ENCODE results near the gene SSR2. TPM values are rescaled to one million over a fixed set of nuclear protein-coding genes. Genes with fewer than 3 reads are reported as not detected.

The SSR2 gene
- total RNA-seq, 2 experiments from 2014 or later = 143 to 197 TPM

GRCh38 chr1:155961937-155962336 lies 58.8 kb downstream of the SSR2 start:
- DNase-seq = peak; percentile 39
- intact Hi-C loops (cut with DNase I, micrococcal nuclease) = no loop called here
- H3K27ac Mint-ChIP-seq = peak overlapping the region; percentile 77

DNA sequence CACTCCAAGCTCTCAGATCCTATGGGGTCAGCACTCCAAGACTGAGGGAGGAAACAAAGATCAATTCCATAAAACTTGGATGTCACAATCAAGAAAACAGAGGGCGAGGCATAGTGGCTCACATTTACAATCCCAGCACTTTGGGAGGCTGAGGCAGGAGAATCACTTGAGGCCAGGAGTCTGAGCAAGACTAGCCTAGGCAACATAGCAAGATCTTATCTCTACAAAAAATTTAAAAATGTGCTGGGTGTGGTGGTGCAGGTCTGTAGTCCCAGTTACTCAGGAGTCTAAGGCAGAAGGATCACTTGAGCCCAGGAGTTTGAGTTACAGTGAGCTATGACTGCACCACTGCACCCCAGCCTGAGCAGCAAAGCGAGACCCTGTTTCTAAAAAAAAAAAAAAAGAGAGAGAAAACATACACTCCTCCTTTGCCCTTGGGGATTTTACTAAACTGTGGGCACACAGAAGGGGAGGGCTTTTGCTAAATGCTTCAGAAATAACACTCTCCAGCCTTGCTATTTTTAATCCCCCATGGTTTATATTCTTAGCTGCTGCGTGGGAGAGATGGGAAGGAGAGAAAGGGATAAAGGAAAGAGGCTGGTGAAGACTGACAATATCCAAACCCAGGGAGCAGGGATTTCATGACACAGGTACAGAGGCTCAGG lies 60.5 kb downstream of the SSR2 start:
- no peaks in the 10 kb centered on the region for H3K27me3 Mint-ChIP-seq
- H3K36me3 Mint-ChIP-seq (ENCODE audit: low read depth) = peaks cover 62% of the 10 kb centered on the region
- intact Hi-C loops (cut with DNase I, micrococcal nuclease) = no loop called here
- H3K4me3 Mint-ChIP-seq = no peak overlapping the region
- no peaks in the 10 kb centered on the region for H3K9me3 Mint-ChIP-seq (ENCODE audit: low read depth)
- ATAC-seq (no peak), DNase-seq (no peak)
- H3K27ac Mint-ChIP-seq = peak overlapping the region; percentile 37
- ChIA-PET CTCF (interaction anchor here (1.4 kb wide), 1 partner anchor 30 kb away, joined by 3 read pairs; no protein-coding TSS in a partner anchor), POLR2A (interaction anchor here (1.0 kb wide), 1 partner anchor 17 kb away, joined by 3 read pairs; no protein-coding TSS in a partner anchor)
- H3K4me1 Mint-ChIP-seq = peaks cover 7% of the 10 kb centered on the region

More at GRCh38 chr1:155961937-155962336, 58.8 kb downstream of the SSR2 start:
- Mint-ChIP-seq H3K27me3 (no peaks in the 10 kb centered on the region), H3K4me3 (no peak overlapping the region), H3K36me3 (ENCODE audit: low read depth) (peaks cover 69% of the 10 kb centered on the region), H3K9me3 (ENCODE audit: low read depth) (no peaks in the 10 kb centered on the region), H3K4me1 (peaks cover 12% of the 10 kb centered on the region)
- peak; percentile 70 for ATAC-seq
- POLR2A ChIA-PET = interaction anchor here (0.6 kb wide), 1 partner anchor 14 kb away, joined by 3 read pairs; no protein-coding TSS in a partner anchor
- CTCF ChIA-PET = interaction anchor here (1.4 kb wide), 1 partner anchor 28 kb away, joined by 3 read pairs; no protein-coding TSS in a partner anchor

Other genes with a start within 250 kb of the SSR2 start
- gene GON4L, start 163.7 kb downstream of the SSR2 start, total RNA-seq = 10 to 100 TPM; 44.2 to 48.8 TPM
- 10 to 100 TPM; 14.3 to 14.8 TPM for gene SYT11, start 161.4 kb downstream of the SSR2 start, total RNA-seq
- gene RIT1, start 109.6 kb downstream of the SSR2 start, total RNA-seq = 10 to 100 TPM; 20.3 to 23.0 TPM
- gene KHDC4, start 86.5 kb downstream of the SSR2 start, total RNA-seq = 10 to 100 TPM; 68.7 to 97.5 TPM
- not detected for gene RXFP4, start 79.3 kb downstream of the SSR2 start, total RNA-seq
- 100 to 1,000 TPM; 135 to 216 TPM for gene ARHGEF2, start 42.4 kb downstream of the SSR2 start, total RNA-seq
- 10 to 100 TPM; 34.5 to 49.0 TPM for gene UBQLN4, start 32.8 kb upstream of the SSR2 start, total RNA-seq
- gene LAMTOR2, start 33.8 kb upstream of the SSR2 start, total RNA-seq = 10 to 100 TPM; 26.1 to 50.3 TPM
- under 1 TPM; 0.46 to 0.77 TPM for gene RAB25, start 40.2 kb upstream of the SSR2 start, total RNA-seq
- under 1 TPM; 0.48 to 0.79 TPM for gene MEX3A, start 61.5 kb upstream of the SSR2 start, total RNA-seq
- 100 to 1,000 TPM; 184 to 218 TPM for gene LMNA, start 93.8 kb upstream of the SSR2 start, total RNA-seq
- gene SEMA4A, start 132.6 kb upstream of the SSR2 start, total RNA-seq = 10 to 100 TPM; 53.3 to 64.5 TPM
- 10 to 100 TPM; 42.4 to 51.9 TPM for gene SLC25A44, start 173.2 kb upstream of the SSR2 start, total RNA-seq
- 100 to 1,000 TPM; 108 to 117 TPM for gene PMF1, start 192.1 kb upstream of the SSR2 start, total RNA-seq
- 1 to 10 TPM; 2.1 to 2.4 TPM for gene BGLAP, start 221.2 kb upstream of the SSR2 start, total RNA-seq
- gene PAQR6, start 227.1 kb upstream of the SSR2 start, total RNA-seq = 1 to 10 TPM; 4.7 to 5.7 TPM